GM21515 (cell line): Measurements from ENCODE around the gene EXOSC1.
"Not testable (repeated sequence)": the region's sequence is repeated elsewhere in the genome, so short reads cannot be mapped to it uniquely, and the experiment has no call there.

Experiments used
- ATAC-seq: cut with Tn5 transposase; IDR thresholded peaks from one replicate; pipeline ENCODE4 v1.9.1; 2021; ENCODE audit not compliant: unreplicated experiment

The EXOSC1 gene

GRCh38 chr10:97411406-97411805 lies 34.4 kb downstream of the EXOSC1 start:
- no peak for ATAC-seq

- ATAC-seq, result no peak
These were observed 37.3 kb downstream of the EXOSC1 start for GRCh38 chr10:97408496-97408992.

- no peak for ATAC-seq
These were observed 37.9 kb downstream of the EXOSC1 start for GRCh38 chr10:97407952-97408248.

GRCh38 chr10:97407211-97407951 lies 38.4 kb downstream of the EXOSC1 start:
- peak; percentile 84 for ATAC-seq

GRCh38 chr10:97406483-97406882 lies 39.3 kb downstream of the EXOSC1 start:
- ATAC-seq, result not testable (repeated sequence)

GRCh38 chr10:97406064-97406463 lies 39.7 kb downstream of the EXOSC1 start:
- no peak for ATAC-seq

GRCh38 chr10:97404044-97404443 lies 41.8 kb downstream of the EXOSC1 start:
- no peak for ATAC-seq

- no peak for ATAC-seq
These were observed 44.3 kb downstream of the EXOSC1 start for GRCh38 chr10:97401455-97401919.

GRCh38 chr10:97400665-97401454 lies 44.9 kb downstream of the EXOSC1 start, which contains the start of gene RRP12:
Gene RRP12, minus strand, starts transcription at chr10:97401340. Its CDS starts 109 bp downstream, at chr10:97401231.
- ATAC-seq, result peak; percentile 94

GRCh38 chr10:97399843-97400545 lies 45.8 kb downstream of the EXOSC1 start:
- ATAC-seq, result no peak

GRCh38 chr10:97396056-97396455 lies 49.8 kb downstream of the EXOSC1 start:
- ATAC-seq, result no peak

- ATAC-seq, result no peak
These were observed 52.7 kb downstream of the EXOSC1 start for GRCh38 chr10:97393034-97393573.

GRCh38 chr10:97390091-97390490 lies 55.7 kb downstream of the EXOSC1 start:
- ATAC-seq, result no peak

- no peak for ATAC-seq
These were observed 57.7 kb downstream of the EXOSC1 start for GRCh38 chr10:97388152-97388551.
